ENCODE results near the gene ANKFN1. TPM values are rescaled to one million over a fixed set of nuclear protein-coding genes. Genes with fewer than 3 reads are reported as not detected.

ANKFN1 gene
- not detected for polyA plus RNA-seq (2013, experiment 1 of 2)
- polyA plus RNA-seq (2013, experiment 2 of 2) = 0.13 TPM

DNA sequence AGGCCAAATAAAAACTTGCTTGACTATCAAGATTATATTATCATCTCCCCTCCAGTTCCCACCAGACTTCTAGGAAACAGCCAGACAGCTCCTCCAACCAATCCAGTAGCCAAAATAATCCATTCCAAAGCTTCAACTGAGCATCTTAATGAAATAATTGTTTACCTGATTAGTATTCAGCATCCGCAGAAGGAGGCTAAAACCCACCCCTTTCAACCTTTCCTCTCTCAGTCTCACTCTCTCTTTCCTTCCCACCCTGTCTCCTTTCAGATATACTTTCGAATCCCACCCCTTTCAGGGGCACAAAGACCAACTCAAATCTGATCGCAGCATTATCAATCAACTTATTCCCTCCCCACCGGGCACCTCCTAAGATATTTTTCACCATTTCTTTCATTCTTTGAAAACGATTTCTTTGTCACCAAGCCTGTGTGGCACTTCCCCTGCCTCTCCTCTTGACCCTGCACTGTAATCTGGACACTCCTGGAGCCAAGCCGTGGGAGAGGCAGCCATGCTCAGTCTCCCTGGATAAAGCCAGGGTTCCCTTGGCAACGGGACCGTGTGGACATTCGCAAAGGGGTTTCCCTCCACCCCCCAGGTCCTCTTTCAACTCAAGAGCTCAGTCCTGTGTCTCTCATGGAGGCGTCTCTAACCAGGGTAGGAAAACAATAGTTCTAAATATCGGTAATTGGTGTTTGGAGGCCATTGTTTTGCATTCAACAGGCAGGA lies at the start of gene ANKFN1:
Gene ANKFN1 (plus strand): TSS at position 602 of the 729 bp plus-strand sequence. CDS start 59,193 bp downstream, outside the sequence.
- no peak within 1 kb of the TSS for H3K9ac ChIP-seq (ENCODE audit: low read depth, low read length)
- H3K27me3 ChIP-seq (ENCODE audit: insufficient read depth, low read length) = no peaks in the 10 kb centered on the region
- H3K9me3 ChIP-seq (ENCODE audit: insufficient read depth, low read depth, low read length) = no peaks in the 10 kb centered on the region
- H3K27ac ChIP-seq (ENCODE audit: low read depth, low read length) = no peak within 1 kb of the TSS
- no peak within 1 kb of the TSS for H3K4me3 ChIP-seq (ENCODE audit: low read length)
- peaks cover 2% of the 10 kb centered on the region; the same call in 1 of the 2 replicates for H3K4me1 ChIP-seq (ENCODE audit: insufficient read depth, low read length)
- 89% methylated on average over 11 of the region's 11 CpGs for WGBS
- H3K36me3 ChIP-seq (ENCODE audit: insufficient read depth, low read length) = no peaks in the 10 kb centered on the region

DNA sequence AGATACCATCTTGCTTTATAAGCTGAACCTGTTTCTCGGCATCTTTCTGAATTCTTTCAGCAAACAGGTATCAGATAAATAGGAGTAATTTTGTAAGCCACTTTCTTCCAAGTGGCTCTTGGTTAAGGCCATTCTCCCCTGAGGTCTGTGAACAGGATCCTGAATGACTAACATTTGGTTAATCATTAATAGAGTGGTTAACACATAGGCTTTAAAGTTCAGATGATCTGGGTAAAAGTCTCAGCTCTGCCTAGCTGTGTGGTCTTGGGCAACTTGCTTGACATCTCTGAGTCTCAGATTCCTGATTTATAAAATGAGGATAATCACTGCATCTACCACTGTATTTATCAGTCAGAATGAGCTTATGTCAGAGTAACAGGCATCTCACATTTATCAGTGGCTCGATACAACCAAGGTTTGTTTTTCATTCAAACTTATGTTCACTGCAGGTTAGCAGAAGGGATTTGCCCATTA lies 44.4 kb upstream of the ANKFN1 start:
- Histone ChIP-seq H3K9ac (ENCODE audit: low read depth, low read length) (no peak overlapping the region), H3K9me3 (ENCODE audit: insufficient read depth, low read depth, low read length) (no peaks in the 10 kb centered on the region), H3K4me1 (ENCODE audit: insufficient read depth, low read length) (no peaks in the 10 kb centered on the region), H3K27ac (ENCODE audit: low read depth, low read length) (no peak overlapping the region), H3K36me3 (ENCODE audit: insufficient read depth, low read length) (no peaks in the 10 kb centered on the region), H3K4me3 (ENCODE audit: low read length) (no peak overlapping the region), H3K27me3 (ENCODE audit: insufficient read depth, low read length) (no peaks in the 10 kb centered on the region)
- 92% methylated on average over 2 of the region's 2 CpGs for whole genome bisulfite sequencing

DNA sequence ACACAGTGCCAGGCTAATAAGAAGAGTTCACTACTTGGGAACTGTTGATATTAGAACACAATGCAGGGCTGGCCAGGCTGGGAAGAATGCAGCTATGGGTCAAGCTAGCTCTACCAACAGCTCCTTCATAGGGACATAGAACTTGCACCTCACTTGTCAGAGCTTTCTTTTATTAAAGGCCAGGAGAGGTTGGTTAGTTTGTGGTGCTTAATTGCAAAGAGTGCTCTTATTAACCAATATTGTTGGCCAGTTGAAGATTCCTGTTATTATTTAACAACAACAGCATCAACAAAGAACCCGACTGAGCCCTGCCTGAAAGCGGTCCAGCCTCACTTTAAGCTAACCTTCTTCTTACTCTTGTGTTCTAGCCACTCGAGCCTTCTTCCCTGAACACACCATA lies 43.4 kb upstream of the ANKFN1 start:
- no peak overlapping the region for H3K9ac ChIP-seq (ENCODE audit: low read depth, low read length)
- H3K36me3 ChIP-seq (ENCODE audit: insufficient read depth, low read length) = no peaks in the 10 kb centered on the region
- no peaks in the 10 kb centered on the region for H3K9me3 ChIP-seq (ENCODE audit: insufficient read depth, low read depth, low read length)
- H3K4me3 ChIP-seq (ENCODE audit: low read length) = no peak overlapping the region
- no peak overlapping the region for H3K27ac ChIP-seq (ENCODE audit: low read depth, low read length)
- WGBS = 94% methylated on average over 3 of the region's 3 CpGs
- H3K27me3 ChIP-seq (ENCODE audit: insufficient read depth, low read length) = no peaks in the 10 kb centered on the region
- H3K4me1 ChIP-seq (ENCODE audit: insufficient read depth, low read length) = no peaks in the 10 kb centered on the region

GRCh38 chr17:56110463-56111135 lies 42.7 kb upstream of the ANKFN1 start:
- no peak overlapping the region for H3K9ac ChIP-seq (ENCODE audit: low read depth, low read length)
- 91% methylated on average over 3 of the region's 4 CpGs for WGBS

GRCh38 chr17:56111706-56112485 lies 41.4 kb upstream of the ANKFN1 start:
- no peaks in the 10 kb centered on the region for H3K36me3 ChIP-seq (ENCODE audit: insufficient read depth, low read length)
- no peak overlapping the region for H3K4me3 ChIP-seq (ENCODE audit: low read length)
- H3K27me3 ChIP-seq (ENCODE audit: insufficient read depth, low read length) = no peaks in the 10 kb centered on the region
- WGBS = 91% methylated on average over 2 of the region's 3 CpGs
- H3K9me3 ChIP-seq (ENCODE audit: insufficient read depth, low read depth, low read length) = no peaks in the 10 kb centered on the region
- H3K27ac ChIP-seq (ENCODE audit: low read depth, low read length) = no peak overlapping the region
- no peaks in the 10 kb centered on the region for H3K4me1 ChIP-seq (ENCODE audit: insufficient read depth, low read length)
- H3K9ac ChIP-seq (ENCODE audit: low read depth, low read length) = no peak overlapping the region

More at GRCh38 chr17:56110463-56111135, 42.7 kb upstream of the ANKFN1 start:
- H3K36me3 ChIP-seq (ENCODE audit: insufficient read depth, low read length) = no peaks in the 10 kb centered on the region
- H3K27me3 ChIP-seq (ENCODE audit: insufficient read depth, low read length) = no peaks in the 10 kb centered on the region
- no peaks in the 10 kb centered on the region for H3K4me1 ChIP-seq (ENCODE audit: insufficient read depth, low read length)
- H3K27ac ChIP-seq (ENCODE audit: low read depth, low read length) = no peak overlapping the region
- no peaks in the 10 kb centered on the region for H3K9me3 ChIP-seq (ENCODE audit: insufficient read depth, low read depth, low read length)
- H3K4me3 ChIP-seq (ENCODE audit: low read length) = no peak overlapping the region

DNA sequence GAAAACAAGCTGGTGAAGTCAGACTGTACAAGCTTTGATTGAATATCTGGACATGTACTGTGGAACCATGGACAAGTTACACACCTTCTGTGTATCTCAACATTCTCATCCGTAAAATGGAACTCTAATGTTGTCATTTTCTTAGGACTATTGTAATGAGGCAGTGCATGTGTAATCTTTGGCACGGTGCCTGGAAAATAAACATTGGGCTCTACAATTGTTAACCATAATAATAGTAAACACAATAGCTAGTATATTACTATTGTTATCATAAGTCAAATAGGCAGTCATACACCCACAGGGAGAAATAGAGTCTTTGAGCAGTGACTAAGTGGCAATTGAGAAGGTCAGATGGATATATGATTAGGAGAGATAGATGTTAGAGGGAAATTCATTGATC lies 39.8 kb upstream of the ANKFN1 start:
- H3K27ac ChIP-seq (ENCODE audit: low read depth, low read length) = no peak overlapping the region
- no peak overlapping the region for H3K4me3 ChIP-seq (ENCODE audit: low read length)
- H3K4me1 ChIP-seq (ENCODE audit: insufficient read depth, low read length) = no peaks in the 10 kb centered on the region
- no peaks in the 10 kb centered on the region for H3K9me3 ChIP-seq (ENCODE audit: insufficient read depth, low read depth, low read length)
- H3K27me3 ChIP-seq (ENCODE audit: insufficient read depth, low read length) = no peaks in the 10 kb centered on the region
- 100% methylated on average over 1 of the region's 2 CpGs for WGBS
- no peaks in the 10 kb centered on the region for H3K36me3 ChIP-seq (ENCODE audit: insufficient read depth, low read length)
- no peak overlapping the region for H3K9ac ChIP-seq (ENCODE audit: low read depth, low read length)

- no peak overlapping the region for H3K9ac ChIP-seq (ENCODE audit: low read depth, low read length)
- H3K36me3 ChIP-seq (ENCODE audit: insufficient read depth, low read length) = no peaks in the 10 kb centered on the region
- no peak overlapping the region for H3K27ac ChIP-seq (ENCODE audit: low read depth, low read length)
- H3K4me3 ChIP-seq (ENCODE audit: low read length) = no peak overlapping the region
- no peaks in the 10 kb centered on the region for H3K27me3 ChIP-seq (ENCODE audit: insufficient read depth, low read length)
- WGBS = no CpG with 5 or more reads among the region's 1 CpG
- no peaks in the 10 kb centered on the region for H3K4me1 ChIP-seq (ENCODE audit: insufficient read depth, low read length)
- H3K9me3 ChIP-seq (ENCODE audit: insufficient read depth, low read depth, low read length) = no peaks in the 10 kb centered on the region
Observed at GRCh38 chr17:56114469-56114868, 38.8 kb upstream of the ANKFN1 start.

DNA sequence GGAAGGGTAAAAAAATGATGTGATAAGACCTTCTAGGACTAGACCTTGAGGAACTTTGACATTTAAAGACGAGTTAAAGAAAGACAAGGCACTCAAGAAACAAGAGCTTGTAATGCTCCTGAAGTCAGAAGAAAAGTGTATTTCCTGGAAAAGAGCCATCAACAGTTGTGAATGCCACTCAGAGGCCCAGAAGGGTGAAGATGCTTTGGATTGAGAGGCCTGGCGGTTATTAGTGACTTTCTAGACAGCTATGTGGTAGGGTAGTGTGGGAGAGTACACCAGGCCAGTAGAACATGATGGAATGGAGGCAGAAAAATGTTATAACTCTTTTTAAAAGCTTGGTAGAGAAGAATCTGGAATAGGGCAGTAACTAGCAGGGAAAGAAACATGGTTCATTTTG lies 34.1 kb upstream of the ANKFN1 start:
- Histone ChIP-seq H3K9me3 (ENCODE audit: insufficient read depth, low read depth, low read length) (no peaks in the 10 kb centered on the region), H3K27me3 (ENCODE audit: insufficient read depth, low read length) (no peaks in the 10 kb centered on the region), H3K27ac (ENCODE audit: low read depth, low read length) (no peak overlapping the region), H3K9ac (ENCODE audit: low read depth, low read length) (no peak overlapping the region), H3K4me3 (ENCODE audit: low read length) (no peak overlapping the region), H3K4me1 (ENCODE audit: insufficient read depth, low read length) (no peaks in the 10 kb centered on the region), H3K36me3 (ENCODE audit: insufficient read depth, low read length) (no peaks in the 10 kb centered on the region)
- 86% methylated on average over 2 of the region's 2 CpGs for WGBS

GRCh38 chr17:56119936-56120335 lies 33.3 kb upstream of the ANKFN1 start:
- Histone ChIP-seq H3K4me1 (ENCODE audit: insufficient read depth, low read length) (no peaks in the 10 kb centered on the region), H3K27ac (ENCODE audit: low read depth, low read length) (no peak overlapping the region), H3K27me3 (ENCODE audit: insufficient read depth, low read length) (no peaks in the 10 kb centered on the region), H3K9ac (ENCODE audit: low read depth, low read length) (no peak overlapping the region), H3K4me3 (ENCODE audit: low read length) (no peak overlapping the region), H3K9me3 (ENCODE audit: insufficient read depth, low read depth, low read length) (no peaks in the 10 kb centered on the region), H3K36me3 (ENCODE audit: insufficient read depth, low read length) (no peaks in the 10 kb centered on the region)
- 89% methylated on average over 4 of the region's 4 CpGs for WGBS

DNA sequence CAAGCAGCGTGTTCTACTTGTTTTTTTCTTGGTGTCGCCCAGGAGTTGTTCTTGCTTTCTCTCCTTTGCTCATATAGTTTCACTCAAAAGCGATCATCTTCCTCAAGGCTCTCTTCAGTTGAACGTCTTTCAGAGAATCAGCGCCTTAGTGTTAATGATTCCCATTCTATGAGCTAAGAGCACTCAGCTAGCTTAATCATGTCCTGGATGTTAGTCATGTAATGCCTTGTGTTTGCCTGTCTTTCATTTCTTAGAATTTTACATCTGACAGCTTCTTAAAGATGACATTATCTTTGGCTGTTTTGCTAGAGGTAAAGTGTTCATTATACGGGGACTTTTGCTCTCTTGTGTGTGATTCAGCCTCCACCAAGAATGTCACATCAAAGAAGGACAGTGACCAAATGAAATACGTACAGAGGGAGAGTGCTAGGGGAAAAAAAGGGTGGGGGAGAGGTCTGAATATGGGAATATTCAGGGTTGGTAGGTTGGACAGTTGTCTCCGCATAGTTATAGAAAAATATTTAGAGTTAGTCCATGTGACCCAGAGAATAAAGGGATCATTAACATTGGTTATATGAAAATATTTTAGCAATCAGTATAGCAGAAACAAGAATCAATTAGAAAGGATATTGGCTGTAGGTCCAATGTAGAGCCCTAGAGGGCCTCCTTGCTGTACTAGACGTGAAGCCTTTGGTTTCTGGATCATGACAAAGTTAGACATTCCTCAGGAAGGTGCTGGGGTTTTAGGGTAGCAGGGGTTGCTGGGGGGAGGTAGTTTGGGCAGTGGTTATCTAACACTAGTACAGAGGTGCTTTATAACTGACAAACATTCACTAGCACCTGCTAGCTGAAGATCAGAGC lies 31.9 kb upstream of the ANKFN1 start:
- Histone ChIP-seq H3K4me3 (ENCODE audit: low read length) (no peak overlapping the region), H3K9me3 (ENCODE audit: insufficient read depth, low read depth, low read length) (no peaks in the 10 kb centered on the region), H3K4me1 (ENCODE audit: insufficient read depth, low read length) (no peaks in the 10 kb centered on the region), H3K9ac (ENCODE audit: low read depth, low read length) (no peak overlapping the region), H3K27me3 (ENCODE audit: insufficient read depth, low read length) (no peaks in the 10 kb centered on the region), H3K36me3 (ENCODE audit: insufficient read depth, low read length) (no peaks in the 10 kb centered on the region), H3K27ac (ENCODE audit: low read depth, low read length) (no peak overlapping the region)
- WGBS = 88% methylated on average over 9 of the region's 9 CpGs
